Colonic mucosa (tissue), 4 donors: ENCODE data around the gene HSP90AB1. TPM values are rescaled to one million over a fixed set of nuclear protein-coding genes. Genes with fewer than 3 reads are reported as not detected.

Experiments used
- DNase-seq: peaks from one replicate; pipeline ENCODE4 v3.0.0-alpha.2; 2020
- H3K27ac ChIP-seq: fragments of 200-600 bp; one replicate; pipeline ENCODE4 v1.8.0; 2021
- H3K27me3 ChIP-seq: fragments of 200-600 bp; one replicate; pipeline ENCODE4 v1.8.0; 2021
- H3K36me3 ChIP-seq: fragments of 200-600 bp; one replicate; pipeline ENCODE4 v1.8.0; 2021
- H3K4me1 ChIP-seq: fragments of 200-600 bp; one replicate; pipeline ENCODE4 v1.8.0; 2021; ENCODE audit warnings: mild to moderate bottlenecking
- H3K4me3 ChIP-seq: fragments of 200-600 bp; one replicate; pipeline ENCODE4 v1.8.0; 2021
- H3K9ac ChIP-seq, 2 donors: one replicate each; pipeline ENCODE4 v1.7.0; 2013; ENCODE audit warnings: control low read depth in 2 of 2, low read depth in 2 of 2, low read length in 2 of 2
- H3K9me3 ChIP-seq: fragments of 200-600 bp; one replicate; pipeline ENCODE4 v1.8.0; 2021
- intact Hi-C: fragments of 100-400 bp; cut with DNase I; formaldehyde crosslinking; loops from one replicate; pipeline ENCODE4 v1.14.1; 2022
- total RNA-seq, 2 donors: library from RNA; stranded (reverse); fragmentation: NEBNext Ultra II Directional in 1 of 2; extraction: Animal tissue kit (Norgen Biotek cat#: 25700) in 1 of 2; gene quantifications; one replicate each; pipeline ENCODE4 v1.2.1, GENCODE V29; 2021
- TF ChIP-seq, protein P1 (sequence below): fragments of 200-600 bp; IDR thresholded peaks from one replicate; pipeline ENCODE4 v1.8.0; 2022; ENCODE audit warnings: antibody characterized with exemption, mild to moderate bottlenecking
- donor health status: healthy.
- donor health status: DM: no; HTN: no; CAD: no.
- donor health status: DM: no; HTN: no; CAD: no.

The HSP90AB1 gene
- total RNA-seq, 2 donors from 2014 or later: 409 to 1,163 TPM

DNA sequence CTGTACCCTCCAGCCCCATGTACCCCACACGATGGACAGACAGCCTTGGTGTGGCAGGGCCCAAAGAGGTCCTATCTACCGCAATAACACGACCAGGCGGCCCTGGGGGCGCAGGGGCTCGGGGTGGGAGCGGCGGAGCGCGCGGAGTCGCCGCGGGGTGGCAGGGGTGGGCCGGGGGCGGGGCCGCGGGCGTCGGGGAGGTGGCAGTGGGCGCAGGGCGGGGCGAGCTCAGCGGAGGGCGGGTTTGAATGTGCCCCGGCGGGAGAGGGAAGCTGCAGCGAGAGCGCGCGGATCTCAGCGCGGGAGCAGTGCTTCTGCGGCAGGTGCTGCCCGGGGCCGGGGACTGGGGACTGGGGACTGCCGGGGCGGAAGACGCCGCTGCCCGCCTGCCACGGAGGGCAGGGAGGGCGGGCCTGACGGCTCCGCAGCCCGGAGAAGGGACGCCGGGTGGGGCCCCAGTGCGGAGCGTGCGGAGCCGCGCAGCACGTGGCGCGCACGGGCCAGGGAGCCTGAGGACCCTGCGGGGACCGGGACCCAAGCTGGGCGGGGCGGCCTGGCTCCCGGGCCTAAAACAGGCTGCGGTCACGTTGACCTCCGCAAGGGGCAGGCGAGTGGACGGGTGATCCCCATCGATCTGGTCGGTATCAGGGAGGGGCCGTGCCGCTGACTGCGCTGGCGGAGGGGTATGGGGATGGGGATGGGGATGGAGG is 23.4 kb upstream of the HSP90AB1 start, which contains the start of gene SLC29A1:
SLC29A1 (plus strand) TSS at position 277 of the 710 bp plus-strand sequence. CDS start 3,719 bp downstream, outside the sequence.
- peak within 1 kb of the TSS; percentile 62 to 64 for H3K9ac ChIP-seq
- H3K4me1 ChIP-seq: peaks cover 7% of the 10 kb centered on the region

DNA sequence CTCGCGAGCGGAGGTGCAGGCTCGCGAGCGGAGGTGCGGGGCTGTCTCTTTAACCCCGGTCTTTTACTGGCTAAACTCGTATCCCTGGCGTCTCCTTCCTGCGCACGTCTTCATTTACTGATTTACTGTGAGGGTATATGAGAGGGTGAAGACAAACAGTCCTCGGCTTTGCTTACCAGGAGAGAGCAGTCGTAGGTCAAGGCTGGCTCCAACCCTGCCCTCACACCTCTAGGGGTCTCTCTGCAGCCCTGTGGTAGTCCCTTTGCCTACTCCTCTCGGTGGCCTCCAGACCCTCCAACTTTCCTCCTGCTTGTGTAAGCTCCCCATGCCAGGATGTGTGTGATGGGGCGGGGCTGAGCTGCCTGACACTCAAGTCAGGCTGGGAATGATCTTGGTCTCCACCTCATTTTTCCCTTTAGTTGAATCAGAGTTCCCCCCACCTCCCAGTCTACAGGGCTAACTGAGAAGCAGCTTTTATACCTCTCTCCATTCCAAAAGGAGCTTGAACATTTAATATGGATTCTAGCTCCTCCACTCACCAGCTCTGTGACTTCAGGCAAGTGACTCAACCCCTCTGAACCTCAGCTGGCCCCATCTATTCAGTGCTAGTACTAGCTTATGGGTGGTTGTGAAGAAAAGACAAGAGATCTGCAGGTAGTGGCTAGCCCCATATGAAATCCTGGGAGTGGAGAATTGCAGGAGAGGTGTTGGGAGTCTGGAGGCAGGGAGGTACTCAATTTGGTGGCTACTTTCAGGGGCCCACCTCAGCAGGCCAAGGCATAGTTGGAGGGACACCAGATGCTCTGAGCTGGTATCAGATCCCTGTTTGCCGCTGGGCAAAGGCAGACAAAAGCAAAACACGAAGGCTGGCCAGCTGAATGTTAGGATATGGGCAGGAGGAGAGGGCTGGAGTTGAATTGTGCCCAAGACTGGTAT is 22.6 kb upstream of the HSP90AB1 start:
- no peak overlapping the region for H3K27ac ChIP-seq
- no peak for DNase-seq
- peak overlapping the region; percentile 67 for H3K4me3 ChIP-seq
- peak overlapping the region; percentile 61 to 62 for H3K9ac ChIP-seq
- intact Hi-C loops: no loop called here
- H3K9me3 ChIP-seq: no peaks in the 10 kb centered on the region
- TF ChIP-seq, protein P1, sequence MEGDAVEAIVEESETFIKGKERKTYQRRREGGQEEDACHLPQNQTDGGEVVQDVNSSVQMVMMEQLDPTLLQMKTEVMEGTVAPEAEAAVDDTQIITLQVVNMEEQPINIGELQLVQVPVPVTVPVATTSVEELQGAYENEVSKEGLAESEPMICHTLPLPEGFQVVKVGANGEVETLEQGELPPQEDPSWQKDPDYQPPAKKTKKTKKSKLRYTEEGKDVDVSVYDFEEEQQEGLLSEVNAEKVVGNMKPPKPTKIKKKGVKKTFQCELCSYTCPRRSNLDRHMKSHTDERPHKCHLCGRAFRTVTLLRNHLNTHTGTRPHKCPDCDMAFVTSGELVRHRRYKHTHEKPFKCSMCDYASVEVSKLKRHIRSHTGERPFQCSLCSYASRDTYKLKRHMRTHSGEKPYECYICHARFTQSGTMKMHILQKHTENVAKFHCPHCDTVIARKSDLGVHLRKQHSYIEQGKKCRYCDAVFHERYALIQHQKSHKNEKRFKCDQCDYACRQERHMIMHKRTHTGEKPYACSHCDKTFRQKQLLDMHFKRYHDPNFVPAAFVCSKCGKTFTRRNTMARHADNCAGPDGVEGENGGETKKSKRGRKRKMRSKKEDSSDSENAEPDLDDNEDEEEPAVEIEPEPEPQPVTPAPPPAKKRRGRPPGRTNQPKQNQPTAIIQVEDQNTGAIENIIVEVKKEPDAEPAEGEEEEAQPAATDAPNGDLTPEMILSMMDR: no peak
- no peaks in the 10 kb centered on the region for H3K36me3 ChIP-seq
- H3K4me1 ChIP-seq: peaks cover 7% of the 10 kb centered on the region
- no peaks in the 10 kb centered on the region for H3K27me3 ChIP-seq

More for the DNA sequence above, 23.4 kb upstream of the HSP90AB1 start, which contains the start of gene SLC29A1:
- intact Hi-C loops: no loop called here
- DNase-seq: peak; percentile 87
- Histone ChIP-seq H3K27me3 (no peaks in the 10 kb centered on the region), H3K9me3 (no peaks in the 10 kb centered on the region), H3K27ac (peak within 1 kb of the TSS; percentile 27), H3K4me3 (peak within 1 kb of the TSS; percentile 67), H3K36me3 (no peaks in the 10 kb centered on the region)
- TF ChIP-seq, protein P1: no peak

DNA sequence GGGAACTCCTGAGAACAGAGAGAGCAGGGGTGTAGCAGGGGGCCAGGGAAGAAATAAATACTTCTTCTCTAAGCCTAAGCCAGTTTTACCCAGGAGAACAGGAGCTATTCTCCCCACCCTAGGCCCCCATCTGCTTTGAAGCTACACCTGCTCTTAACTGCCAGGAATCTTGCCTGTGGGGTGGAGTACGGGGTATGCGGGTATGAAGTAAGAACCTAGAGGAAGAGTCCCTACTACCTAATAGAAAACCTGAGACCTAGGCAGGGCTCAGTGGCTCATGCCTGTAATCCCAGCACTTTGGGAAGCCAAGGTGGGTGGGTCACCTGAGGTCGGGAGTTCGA is 22.0 kb upstream of the HSP90AB1 start:
- TF ChIP-seq, protein P1: no peak
- Histone ChIP-seq H3K36me3 (no peaks in the 10 kb centered on the region), H3K9ac (peak overlapping the region in 1 of 2 donors; percentile 62), H3K27ac (no peak overlapping the region), H3K27me3 (no peaks in the 10 kb centered on the region), H3K4me3 (no peak overlapping the region), H3K9me3 (no peaks in the 10 kb centered on the region), H3K4me1 (peaks cover 7% of the 10 kb centered on the region)
- no peak for DNase-seq
- intact Hi-C loops: no loop called here

DNA sequence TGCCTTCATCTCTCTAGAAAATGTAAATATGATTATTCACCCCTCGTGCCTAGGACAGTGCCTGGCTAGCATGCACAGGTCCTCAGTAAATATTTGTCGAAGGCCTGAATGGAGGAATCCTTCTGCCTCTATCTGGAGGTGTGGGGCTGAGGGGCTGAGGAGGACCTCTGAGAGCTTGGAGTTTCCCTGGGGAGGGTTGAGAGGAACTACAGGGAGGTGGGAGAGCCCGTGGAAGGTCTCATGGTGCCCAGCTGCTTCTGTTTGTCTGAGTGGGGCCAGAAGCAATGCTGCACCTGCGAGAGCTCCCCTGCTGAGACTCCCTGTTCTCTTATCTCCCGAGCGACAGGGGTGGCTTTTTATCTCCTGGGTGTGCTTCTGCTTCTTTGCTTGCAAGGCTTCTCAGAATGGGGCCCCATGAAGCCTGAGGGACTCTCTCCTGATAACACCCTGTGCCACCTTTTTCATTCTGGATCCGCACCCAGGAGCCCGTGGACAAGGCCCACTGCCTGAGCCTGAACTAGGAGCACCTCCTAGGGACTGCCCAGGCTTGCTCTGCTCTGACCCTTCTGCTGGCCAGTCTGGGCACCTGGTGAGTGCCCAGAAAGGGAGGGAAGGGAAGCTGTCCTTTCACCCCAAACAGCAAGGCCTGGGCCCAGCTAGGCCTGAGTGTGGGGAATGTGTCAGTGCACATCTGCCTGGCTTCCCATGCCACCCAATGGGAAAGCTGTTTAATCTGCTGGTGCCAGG is 21.1 kb upstream of the HSP90AB1 start:
- TF ChIP-seq, protein P1: no peak
- Histone ChIP-seq H3K4me1 (peaks cover 7% of the 10 kb centered on the region), H3K4me3 (no peak overlapping the region), H3K27me3 (no peaks in the 10 kb centered on the region), H3K36me3 (no peaks in the 10 kb centered on the region), H3K9me3 (no peaks in the 10 kb centered on the region), H3K9ac (peak overlapping the region; percentile 19 to 29), H3K27ac (no peak overlapping the region)
- intact Hi-C loops: no loop called here
- no peak for DNase-seq
